NB4 (cell line): ENCODE measurements around the gene EPAS1.

ENCODE experiments used
- DNase-seq: peaks from one replicate; pipeline ENCODE4 v3.0.0; 2010; ENCODE audit warnings: low read depth
- H3K4me3 ChIP-seq: one replicate; pipeline ENCODE4 v1.5.1; 2011; ENCODE audit warnings: mild to moderate bottlenecking, low read depth, low read length, moderate library complexity
- CTCF ChIP-seq: IDR thresholded peaks from one replicate; pipeline ENCODE4 v1.5.1; 2012; ENCODE audit warnings: low read depth, low read length
- MAX ChIP-seq: IDR thresholded peaks from 2 replicates; pipeline ENCODE4 v1.6.1; 2011; ENCODE audit warnings: low read depth, low read length
- MYC ChIP-seq: IDR thresholded peaks from 2 replicates; pipeline ENCODE4 v1.6.1; 2011; ENCODE audit warnings: low read depth, low read length
- POLR2A ChIP-seq: IDR thresholded peaks from 2 replicates; pipeline ENCODE4 v1.6.1; 2011; ENCODE audit warnings: mild to moderate bottlenecking; ENCODE audit not compliant: insufficient read length; ENCODE audit errors: extremely low read depth

EPAS1 gene

GRCh38 chr2:46361920-46362666 is 64.9 kb downstream of the EPAS1 start:
- no peak overlapping the region for H3K4me3 ChIP-seq
- DNase-seq: no peak
- TF ChIP-seq CTCF (no peak), POLR2A (no peak), MAX (no peak), MYC (no peak)

GRCh38 chr2:46362667-46363012 is 65.4 kb downstream of the EPAS1 start:
- no peak for DNase-seq
- TF ChIP-seq MAX (no peak), POLR2A (no peak), CTCF (no peak), MYC (no peak)

GRCh38 chr2:46363535-46364170 is 66.4 kb downstream of the EPAS1 start:
- TF ChIP-seq MYC: no peak
- no peak for DNase-seq
- no peak overlapping the region for H3K4me3 ChIP-seq

More at GRCh38 chr2:46362667-46363012, 65.4 kb downstream of the EPAS1 start:
- no peak overlapping the region for H3K4me3 ChIP-seq

GRCh38 chr2:46364797-46365457 is 67.7 kb downstream of the EPAS1 start:
- no peak overlapping the region for H3K4me3 ChIP-seq
- peak; percentile 64 for DNase-seq
- TF ChIP-seq POLR2A (no peak), CTCF (peak; percentile 81), MYC (no peak), MAX (no peak)

DNA sequence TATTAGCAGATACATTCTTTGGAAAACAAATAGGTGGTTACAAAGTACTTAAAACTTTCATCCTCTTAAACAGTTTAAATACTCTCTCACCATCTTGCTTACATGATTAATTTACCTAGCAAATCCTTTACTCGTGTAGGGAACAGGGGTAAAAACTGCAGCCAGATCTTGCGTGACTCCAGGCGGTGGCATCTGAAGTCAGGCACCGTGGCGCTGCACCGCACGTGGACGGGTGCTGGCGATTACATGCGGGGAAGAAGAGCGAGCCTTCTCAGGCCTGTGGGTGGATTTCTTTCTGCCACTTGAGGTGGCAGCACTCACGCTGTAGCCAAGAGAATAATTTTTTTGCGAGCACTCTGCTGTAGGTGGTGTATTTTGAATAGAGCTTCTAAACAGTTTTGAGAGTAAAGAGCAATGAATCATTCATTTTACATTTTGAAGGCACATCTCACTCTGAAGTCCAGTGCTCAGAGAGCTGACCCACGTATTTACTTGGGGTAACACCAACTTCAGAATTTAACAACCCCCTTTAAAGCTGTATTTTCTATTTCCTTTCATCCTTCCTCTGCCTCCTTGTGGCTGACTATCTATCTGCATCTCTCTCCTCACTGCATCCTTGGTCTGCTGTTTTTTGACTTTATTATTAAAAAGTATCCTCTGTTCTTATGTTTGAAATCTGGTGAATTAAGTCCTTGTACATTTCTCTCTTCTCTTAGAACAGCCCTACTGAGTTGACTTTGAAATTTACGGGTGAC is 68.9 kb downstream of the EPAS1 start:
- no peak for DNase-seq
- no peak overlapping the region for H3K4me3 ChIP-seq
- TF ChIP-seq POLR2A: no peak
- peak; percentile 5 for TF ChIP-seq CTCF
- no peak for TF ChIP-seq MAX
- no peak for TF ChIP-seq MYC

DNA sequence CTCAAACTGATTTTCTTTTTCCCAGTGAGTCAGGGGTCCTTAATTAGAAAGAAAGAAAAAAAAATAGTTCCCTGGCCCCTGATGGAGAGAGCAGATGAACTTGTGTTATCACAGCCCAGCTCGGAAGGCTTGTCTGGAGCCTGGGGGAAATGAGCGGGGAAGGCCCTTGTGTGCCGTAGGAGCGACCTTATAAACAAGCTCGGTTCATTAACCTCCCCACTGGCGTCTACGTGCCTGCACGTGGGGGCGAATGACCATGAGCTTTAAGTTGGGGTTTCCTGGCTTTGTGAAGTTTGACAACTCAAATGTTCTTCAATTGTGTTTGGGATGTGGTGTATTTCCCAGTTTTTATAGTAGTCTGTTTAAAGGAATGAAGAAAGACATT is 69.5 kb downstream of the EPAS1 start:
- no peak for TF ChIP-seq CTCF
- TF ChIP-seq MAX: no peak
- TF ChIP-seq MYC: no peak
- no peak for TF ChIP-seq POLR2A
- no peak for DNase-seq
- H3K4me3 ChIP-seq: no peak overlapping the region
